ENCODE measurements around the gene EFCAB9. TPM values are rescaled to one million over a fixed set of nuclear protein-coding genes. Genes with fewer than 3 reads are reported as not detected.
"Not testable (repeated sequence)": the region's sequence is repeated elsewhere in the genome, so short reads cannot be mapped to it uniquely, and the experiment has no call there.

EFCAB9 gene
- not detected for total RNA-seq

- no peak for DNase-seq (ENCODE audit: low read depth in 2 of 3, low spot score in 2 of 3)
These were observed at the start of gene EFCAB9 for GRCh38 chr5:172193872-172194271. TSS of gene EFCAB9 (plus strand) at chr5:172194172. CDS start at chr5:172194173, 1 bp downstream.

DNA sequence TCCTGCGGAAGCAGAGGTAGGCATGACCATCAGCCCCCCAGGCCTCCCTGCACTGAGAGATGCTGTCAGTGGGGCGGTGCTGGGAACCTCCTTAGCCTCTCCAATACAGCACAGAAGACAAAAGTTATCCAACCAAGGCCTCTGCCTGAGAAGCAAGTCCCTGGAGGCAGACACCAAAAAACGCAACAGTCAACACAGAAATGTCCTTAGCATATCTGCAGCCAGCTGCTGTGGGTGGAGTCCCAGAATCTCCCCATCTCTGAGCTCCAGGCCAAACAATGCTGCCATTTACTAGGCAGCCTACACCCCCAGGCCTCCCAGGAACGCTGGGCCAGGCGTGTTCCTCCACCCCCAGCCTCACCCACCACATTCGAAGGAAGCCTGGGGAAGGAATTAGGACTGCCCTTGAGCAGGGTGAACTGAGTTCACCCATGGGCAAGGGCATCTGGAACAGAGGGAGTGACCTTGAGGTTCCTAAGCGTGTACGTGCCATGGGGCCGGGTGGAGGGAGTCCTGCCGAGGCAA is 49.6 kb upstream of the EFCAB9 start:
- no peak for DNase-seq (ENCODE audit: low read depth in 2 of 3, low spot score in 2 of 3)

DNA sequence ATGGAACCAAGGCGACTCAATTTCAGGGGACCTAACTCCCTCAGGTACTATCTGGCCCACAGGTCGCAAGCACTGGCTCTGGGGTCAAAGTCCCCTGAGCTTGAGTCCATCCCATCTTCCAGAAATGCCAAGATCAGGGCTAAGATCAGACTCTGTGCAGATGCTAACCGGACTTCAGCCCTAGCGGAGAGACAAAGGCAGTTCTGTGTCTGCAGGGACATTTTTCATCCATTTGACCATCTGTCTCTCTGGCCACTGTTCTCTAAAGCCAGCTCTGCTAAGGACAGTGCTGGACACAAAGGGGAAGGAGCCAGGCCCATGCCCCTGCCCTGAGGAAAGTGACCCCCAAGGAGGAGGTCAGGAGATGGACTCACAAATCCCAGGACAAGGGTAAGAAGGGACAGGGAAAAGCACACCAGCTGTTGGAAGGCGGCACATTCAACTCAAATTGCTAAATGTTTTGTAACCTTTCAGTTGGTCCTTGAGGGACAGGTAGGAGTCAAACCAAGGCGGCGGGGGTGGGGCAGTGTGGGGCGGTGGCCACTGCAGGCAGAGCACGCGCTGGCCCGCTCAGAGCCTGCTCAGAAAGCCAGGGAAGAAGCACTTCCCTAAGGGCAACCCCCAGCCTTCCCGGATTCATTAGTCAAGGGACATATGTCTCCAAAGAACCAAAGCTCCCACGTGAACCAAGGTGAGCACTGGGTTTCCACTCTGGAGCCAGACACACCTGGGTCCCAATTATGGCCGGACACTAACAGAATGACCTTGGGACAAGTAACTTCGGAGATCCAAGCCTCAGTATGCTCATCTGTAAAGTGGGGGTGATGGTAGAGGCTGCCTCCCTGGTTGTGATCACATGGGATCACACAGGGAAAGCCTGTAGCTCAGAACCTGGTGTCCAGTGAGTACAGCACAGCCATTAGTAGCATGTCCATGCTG is 48.8 kb upstream of the EFCAB9 start:
- DNase-seq (ENCODE audit: low read depth in 2 of 3, low spot score in 2 of 3) = no peak

DNA sequence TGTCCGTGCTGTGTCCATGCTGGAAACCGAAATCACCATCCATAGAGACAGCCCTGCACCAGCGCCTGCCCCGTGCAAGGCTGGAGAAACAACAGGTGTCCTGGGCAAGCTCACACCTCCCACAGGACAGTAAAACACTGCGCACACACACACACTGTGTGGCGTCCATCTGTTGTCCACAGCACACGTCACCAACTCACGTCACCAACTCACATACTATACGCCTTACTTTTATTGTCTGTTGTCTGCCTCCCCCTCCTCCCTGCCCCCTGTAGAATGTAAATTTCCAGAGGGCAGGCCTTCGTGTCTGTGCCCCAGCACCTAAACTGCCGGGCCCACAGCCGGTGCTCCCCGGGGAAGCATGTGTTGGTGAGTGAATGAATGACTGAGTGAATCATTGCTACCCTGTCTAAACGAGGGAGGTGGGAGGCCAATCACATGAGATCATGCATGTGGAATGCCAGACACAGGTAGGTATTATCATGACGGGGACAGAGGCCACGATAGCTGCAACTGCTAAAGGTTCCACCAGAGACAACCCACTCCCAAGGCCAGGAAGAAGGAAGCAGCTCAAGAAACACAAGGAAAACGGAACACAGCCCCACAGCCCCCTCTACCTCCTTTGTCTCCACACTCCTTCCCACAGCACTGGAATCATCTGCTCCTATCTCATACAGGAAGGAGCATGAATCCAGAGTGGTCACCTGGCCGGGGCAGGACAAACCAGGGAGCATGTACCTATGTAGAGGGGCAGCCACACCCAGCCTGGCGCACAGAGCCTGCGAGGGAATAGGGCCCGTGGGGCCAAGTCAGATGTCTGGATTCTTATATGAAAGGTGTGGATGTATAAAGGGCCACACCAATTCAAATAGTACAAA is 47.9 kb upstream of the EFCAB9 start:
- no peak for DNase-seq (ENCODE audit: low read depth in 2 of 3, low spot score in 2 of 3)

GRCh38 chr5:172146748-172147092 is 47.3 kb upstream of the EFCAB9 start:
- no peak for DNase-seq (ENCODE audit: low read depth in 2 of 3, low spot score in 2 of 3)

DNA sequence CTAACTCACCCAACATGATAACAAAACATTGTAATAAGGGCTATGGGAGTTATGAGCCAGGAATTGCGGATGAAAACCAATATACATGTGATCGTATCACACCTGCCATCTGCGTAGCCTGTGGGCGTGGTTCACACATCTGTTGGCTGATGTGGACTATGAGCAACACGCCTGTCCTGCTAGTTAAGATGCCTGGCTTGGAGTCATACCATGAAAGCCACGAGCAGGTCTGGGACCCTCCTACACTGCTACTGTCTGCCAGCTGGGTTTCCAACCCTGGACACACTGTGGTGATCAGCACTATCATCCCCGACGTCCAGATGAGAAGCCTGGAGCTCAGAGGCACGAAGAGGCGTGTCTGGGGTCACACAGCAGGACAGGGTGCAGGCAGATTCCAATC is 46.1 kb upstream of the EFCAB9 start:
- DNase-seq (ENCODE audit: low read depth in 2 of 3, low spot score in 2 of 3) = no peak

- DNase-seq (ENCODE audit: low read depth in 2 of 3, low spot score in 2 of 3) = no peak
These were observed 45.6 kb upstream of the EFCAB9 start for GRCh38 chr5:172148381-172148780.

DNA sequence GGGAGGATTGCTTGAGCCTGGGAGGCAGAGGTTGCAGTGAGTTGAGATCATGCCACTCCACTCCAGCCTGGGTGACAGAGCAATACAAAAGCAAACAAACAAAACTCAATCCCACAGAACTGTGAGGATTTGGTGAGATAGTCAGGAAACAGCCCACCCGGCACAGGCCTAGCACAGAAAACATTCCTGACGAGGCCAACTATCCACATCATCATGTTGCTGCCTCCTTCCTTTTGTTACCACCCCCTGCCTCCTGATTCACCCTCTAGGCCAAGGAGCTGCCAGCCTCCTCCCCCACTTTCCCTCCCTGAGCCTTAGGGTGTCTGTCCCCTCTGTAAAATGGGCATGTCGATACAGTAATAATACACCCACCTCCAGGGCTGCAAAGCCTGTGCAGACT is 44.9 kb upstream of the EFCAB9 start:
- DNase-seq (ENCODE audit: low read depth in 2 of 3, low spot score in 2 of 3) = no peak

- not testable (repeated sequence) for DNase-seq (ENCODE audit: low read depth in 2 of 3, low spot score in 2 of 3)
These were observed 44.5 kb upstream of the EFCAB9 start for GRCh38 chr5:172149481-172149880.

GRCh38 chr5:172150514-172151425 is 43.2 kb upstream of the EFCAB9 start:
- peak in 2 of 3 donors; percentile 67 to 72 for DNase-seq (ENCODE audit: low read depth in 2 of 3, low spot score in 2 of 3)

DNA sequence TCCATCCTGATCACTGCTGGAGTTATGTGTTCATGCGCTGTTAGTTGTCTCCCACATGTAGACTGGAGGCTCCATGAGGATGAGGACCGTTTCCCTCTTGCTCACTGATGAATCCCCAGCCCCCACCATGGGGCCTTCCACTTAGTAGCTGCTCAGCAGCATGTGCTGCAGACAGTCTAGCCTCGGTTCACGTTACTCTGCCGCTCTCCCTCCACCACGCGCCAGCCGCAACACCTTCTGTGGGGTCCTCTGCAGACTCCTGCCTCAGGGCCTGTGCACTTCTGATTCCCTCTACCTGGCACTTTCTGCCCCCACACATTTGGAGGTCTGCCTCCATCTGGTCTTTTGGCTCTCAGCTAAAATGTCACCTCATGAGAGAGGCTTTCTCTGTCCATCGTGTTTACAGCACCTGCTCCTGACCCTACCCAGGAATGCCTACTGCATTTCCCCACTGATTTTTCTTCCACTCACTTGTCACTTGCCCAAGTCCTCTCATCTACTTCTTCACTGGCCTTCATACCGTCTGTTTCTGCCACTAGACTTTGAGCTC is 42.2 kb upstream of the EFCAB9 start:
- no peak for DNase-seq (ENCODE audit: low read depth in 2 of 3, low spot score in 2 of 3)

DNA sequence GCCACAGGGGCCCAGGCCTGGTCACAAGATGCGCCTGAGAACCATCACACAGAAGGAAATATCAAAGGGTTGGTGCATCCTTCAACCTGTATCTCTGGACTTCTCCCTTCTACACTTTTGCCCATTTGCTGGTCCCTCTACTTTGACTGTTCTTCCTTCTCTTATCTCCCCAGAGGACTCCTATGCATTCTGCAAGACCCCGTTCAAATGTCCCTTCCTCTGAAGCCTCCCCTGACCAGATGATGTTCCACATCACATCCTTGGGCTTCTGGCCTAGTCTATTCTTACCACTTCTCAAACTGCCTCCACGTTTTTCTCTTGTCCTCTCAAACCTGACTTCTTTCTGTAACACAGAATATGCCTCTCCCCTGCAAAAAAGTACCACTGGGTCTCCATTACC is 40.3 kb upstream of the EFCAB9 start:
- no peak for DNase-seq (ENCODE audit: low read depth in 2 of 3, low spot score in 2 of 3)

- DNase-seq (ENCODE audit: low read depth in 2 of 3, low spot score in 2 of 3) = not testable (repeated sequence)
These were observed 38.9 kb upstream of the EFCAB9 start for GRCh38 chr5:172155101-172155500.

- no peak for DNase-seq (ENCODE audit: low read depth in 2 of 3, low spot score in 2 of 3)
These were observed 37.4 kb upstream of the EFCAB9 start for GRCh38 chr5:172156541-172156994.

- no peak for DNase-seq (ENCODE audit: low read depth in 2 of 3, low spot score in 2 of 3)
These were observed 35.0 kb upstream of the EFCAB9 start for GRCh38 chr5:172159016-172159415.

- no peak for DNase-seq (ENCODE audit: low read depth in 2 of 3, low spot score in 2 of 3)
These were observed 33.5 kb upstream of the EFCAB9 start for GRCh38 chr5:172160506-172160905.

GRCh38 chr5:172162323-172162986 is 31.5 kb upstream of the EFCAB9 start:
- no peak for DNase-seq (ENCODE audit: low read depth in 2 of 3, low spot score in 2 of 3)

- no peak for DNase-seq (ENCODE audit: low read depth in 2 of 3, low spot score in 2 of 3)
These were observed 31.0 kb upstream of the EFCAB9 start for GRCh38 chr5:172162987-172163343.

- no peak for DNase-seq (ENCODE audit: low read depth in 2 of 3, low spot score in 2 of 3)
These were observed 30.6 kb upstream of the EFCAB9 start for GRCh38 chr5:172163346-172163745.

All from hematopoietic multipotent progenitor cell (in vitro differentiated cells).